Type B pancreatic cell (in vitro differentiated cells): ENCODE results near the gene MED27. TPM values are rescaled to one million over a fixed set of nuclear protein-coding genes. Genes with fewer than 3 reads are reported as not detected.

ENCODE experiments used
- DNase-seq: peaks from one replicate; pipeline ENCODE4 v3.0.0; 2021; ENCODE audit warnings: mixed read lengths; ENCODE audit not compliant: unreplicated experiment; ENCODE audit errors: extremely low spot score
- H3K27ac Mint-ChIP-seq: 2 replicates; pipeline ENCODE4 v1.8.0; 2021; ENCODE audit warnings: mild to moderate bottlenecking, mixed read lengths
- H3K27me3 Mint-ChIP-seq: 2 replicates; pipeline ENCODE4 v1.8.0; 2021; ENCODE audit warnings: mixed read lengths
- H3K36me3 Mint-ChIP-seq: 2 replicates; pipeline ENCODE4 v1.8.0; 2021; ENCODE audit warnings: mixed read lengths
- H3K4me1 Mint-ChIP-seq: one replicate; pipeline ENCODE4 v1.8.0; 2021; ENCODE audit warnings: mixed read lengths; ENCODE audit not compliant: unreplicated experiment
- H3K4me3 Mint-ChIP-seq: 2 replicates; pipeline ENCODE4 v1.8.0; 2021; ENCODE audit warnings: mild to moderate bottlenecking, mixed read lengths
- H3K9me3 Mint-ChIP-seq: 2 replicates; pipeline ENCODE4 v1.8.0; 2021; ENCODE audit warnings: mixed read lengths
- total RNA-seq: library from RNA; stranded (reverse); gene quantifications from 2 replicates; pipeline ENCODE4 v1.2.1, GENCODE V29; 2021; ENCODE audit warnings: low replicate concordance
- TF ChIP-seq, protein P1 (sequence below): fragments of 200-600 bp; sonication (generic); conservative IDR thresholded peaks from 2 replicates; pipeline ENCODE4 v1.5.0; 2021; ENCODE audit warnings: antibody characterized with exemption, mild to moderate bottlenecking

Gene MED27
- total RNA-seq, 1 donor from 2014 or later: 21.7 TPM

DNA sequence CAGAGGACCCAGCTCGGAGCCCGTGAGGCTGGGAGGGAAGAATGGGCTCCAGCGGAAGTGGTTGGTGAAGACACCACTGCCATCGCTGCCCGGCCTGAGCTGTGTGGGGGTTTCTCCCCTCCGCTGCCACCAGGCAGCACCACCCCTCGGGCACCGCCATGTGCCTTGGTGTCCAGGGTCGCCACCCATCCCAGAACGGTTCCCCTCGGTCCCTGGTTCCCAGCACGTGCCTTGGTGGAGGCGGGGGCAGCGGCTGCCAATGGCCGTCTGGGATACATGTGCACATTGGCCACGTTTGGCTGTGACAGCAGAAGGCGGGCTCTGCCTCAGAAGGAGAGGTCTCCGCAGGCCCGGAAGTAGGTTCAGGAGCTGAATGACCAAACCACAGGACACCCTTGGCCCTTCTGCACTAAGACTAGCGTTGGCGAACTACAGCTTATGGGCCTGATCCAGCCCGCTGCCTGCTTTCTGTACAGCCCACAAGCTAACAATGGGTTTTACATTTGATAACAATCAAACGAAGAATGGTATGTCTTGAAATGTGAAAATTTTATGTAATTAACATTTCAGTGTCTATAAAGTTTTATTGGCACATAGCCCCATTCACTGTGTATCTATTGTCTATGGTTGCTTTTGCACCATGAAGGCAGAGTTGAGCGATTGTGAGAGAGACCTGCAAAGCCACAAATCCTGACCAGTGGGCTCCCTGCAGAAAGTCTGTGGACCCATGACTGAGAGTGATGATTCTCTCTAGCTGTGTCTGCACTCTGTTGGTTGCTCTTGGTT, 248.1 kb downstream of the MED27 start:
- Mint-ChIP-seq H3K4me3 (no peak overlapping the region), H3K4me1 (peaks cover 4% of the 10 kb centered on the region), H3K27me3 (peaks cover 35% of the 10 kb centered on the region), H3K27ac (no peak overlapping the region), H3K9me3 (no peaks in the 10 kb centered on the region), H3K36me3 (no peaks in the 10 kb centered on the region)
- no peak for DNase-seq
- TF ChIP-seq, protein P1, sequence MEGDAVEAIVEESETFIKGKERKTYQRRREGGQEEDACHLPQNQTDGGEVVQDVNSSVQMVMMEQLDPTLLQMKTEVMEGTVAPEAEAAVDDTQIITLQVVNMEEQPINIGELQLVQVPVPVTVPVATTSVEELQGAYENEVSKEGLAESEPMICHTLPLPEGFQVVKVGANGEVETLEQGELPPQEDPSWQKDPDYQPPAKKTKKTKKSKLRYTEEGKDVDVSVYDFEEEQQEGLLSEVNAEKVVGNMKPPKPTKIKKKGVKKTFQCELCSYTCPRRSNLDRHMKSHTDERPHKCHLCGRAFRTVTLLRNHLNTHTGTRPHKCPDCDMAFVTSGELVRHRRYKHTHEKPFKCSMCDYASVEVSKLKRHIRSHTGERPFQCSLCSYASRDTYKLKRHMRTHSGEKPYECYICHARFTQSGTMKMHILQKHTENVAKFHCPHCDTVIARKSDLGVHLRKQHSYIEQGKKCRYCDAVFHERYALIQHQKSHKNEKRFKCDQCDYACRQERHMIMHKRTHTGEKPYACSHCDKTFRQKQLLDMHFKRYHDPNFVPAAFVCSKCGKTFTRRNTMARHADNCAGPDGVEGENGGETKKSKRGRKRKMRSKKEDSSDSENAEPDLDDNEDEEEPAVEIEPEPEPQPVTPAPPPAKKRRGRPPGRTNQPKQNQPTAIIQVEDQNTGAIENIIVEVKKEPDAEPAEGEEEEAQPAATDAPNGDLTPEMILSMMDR: no peak

DNA sequence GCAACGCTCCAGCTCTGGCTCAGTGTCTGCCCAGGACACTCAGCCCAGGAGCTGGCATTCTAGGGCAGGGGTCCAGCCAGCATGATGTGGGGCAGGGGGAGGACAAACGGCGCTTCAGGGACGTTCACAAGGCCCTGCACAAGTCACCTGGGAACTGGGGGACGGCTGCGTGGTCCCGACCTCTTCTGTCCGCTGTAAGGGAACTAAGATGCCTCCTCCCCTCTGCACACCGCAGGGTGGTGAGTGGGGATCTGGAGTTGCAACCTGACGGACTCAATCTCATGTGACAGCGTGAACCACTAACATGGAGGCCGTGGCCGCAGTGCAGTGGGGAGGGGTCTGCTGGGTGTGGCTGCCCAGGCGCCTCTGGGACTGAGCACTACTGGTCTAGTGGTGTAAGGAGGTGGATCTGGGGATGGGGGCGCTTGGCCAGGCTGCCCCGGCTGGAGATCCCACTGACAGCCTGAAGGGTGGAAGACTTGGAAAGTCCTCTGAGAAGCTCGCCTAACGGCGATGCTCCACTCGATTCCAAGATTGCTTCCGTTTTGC, 251.8 kb downstream of the MED27 start:
- no peaks in the 10 kb centered on the region for H3K9me3 Mint-ChIP-seq
- peaks cover 39% of the 10 kb centered on the region for H3K27me3 Mint-ChIP-seq
- peaks cover 4% of the 10 kb centered on the region for H3K4me1 Mint-ChIP-seq
- no peak overlapping the region for H3K27ac Mint-ChIP-seq
- TF ChIP-seq, protein P1: no peak
- no peaks in the 10 kb centered on the region for H3K36me3 Mint-ChIP-seq
- no peak for DNase-seq
- H3K4me3 Mint-ChIP-seq: no peak overlapping the region

DNA sequence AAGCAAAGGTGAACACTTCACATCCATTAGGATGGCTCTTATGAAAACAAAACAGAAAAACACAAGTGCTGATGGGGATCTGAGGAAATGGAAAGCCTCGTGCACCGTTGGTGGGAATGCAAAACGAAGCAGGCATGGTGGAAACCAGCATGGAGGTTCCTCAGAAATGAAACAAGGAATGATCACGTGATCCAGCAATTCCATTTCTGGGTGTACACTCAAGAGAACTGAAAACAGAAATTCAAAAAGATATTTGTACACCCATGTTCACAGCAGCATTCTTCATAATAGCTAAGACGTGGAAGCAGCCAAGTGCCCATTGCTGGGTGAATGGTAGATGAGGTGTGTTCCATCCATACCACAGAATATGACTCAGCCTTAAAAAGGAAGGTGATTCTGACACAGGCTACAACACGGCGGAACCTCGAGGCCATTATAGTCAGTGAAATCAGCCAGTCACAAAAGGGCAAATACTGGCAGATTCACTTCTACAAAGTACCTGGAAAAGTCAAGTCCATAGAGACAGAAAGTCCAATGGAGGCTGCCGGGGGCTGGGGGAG, 252.6 kb downstream of the MED27 start:
- peaks cover 34% of the 10 kb centered on the region for H3K27me3 Mint-ChIP-seq
- no peak for DNase-seq
- no peaks in the 10 kb centered on the region for H3K36me3 Mint-ChIP-seq
- H3K27ac Mint-ChIP-seq: no peak overlapping the region
- TF ChIP-seq, protein P1: no peak
- H3K4me1 Mint-ChIP-seq: peaks cover 4% of the 10 kb centered on the region
- H3K9me3 Mint-ChIP-seq: no peaks in the 10 kb centered on the region
- no peak overlapping the region for H3K4me3 Mint-ChIP-seq

DNA sequence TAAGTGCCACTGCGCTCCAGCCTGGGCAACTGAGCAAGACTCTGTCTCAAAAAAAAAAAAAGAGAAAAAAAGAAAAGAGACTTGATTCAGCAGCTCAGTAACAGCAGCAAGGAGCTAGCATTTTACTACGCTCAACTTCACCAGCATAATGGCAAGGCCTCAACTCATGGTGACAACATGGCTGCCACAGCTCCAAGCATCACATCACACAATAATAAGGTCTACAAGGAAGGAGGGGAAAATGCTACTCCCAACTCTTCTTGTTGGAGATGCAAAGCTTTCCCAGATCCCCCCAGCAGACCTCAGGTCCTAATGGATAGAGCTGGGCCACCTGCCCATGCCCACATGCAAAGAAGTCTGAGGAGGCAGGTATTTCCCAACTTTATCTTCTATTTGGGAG, 253.6 kb downstream of the MED27 start:
- Mint-ChIP-seq H3K4me3 (no peak overlapping the region), H3K9me3 (no peaks in the 10 kb centered on the region), H3K36me3 (no peaks in the 10 kb centered on the region), H3K27ac (no peak overlapping the region), H3K4me1 (peaks cover 4% of the 10 kb centered on the region), H3K27me3 (peaks cover 39% of the 10 kb centered on the region)
- TF ChIP-seq, protein P1: no peak
- no peak for DNase-seq

DNA sequence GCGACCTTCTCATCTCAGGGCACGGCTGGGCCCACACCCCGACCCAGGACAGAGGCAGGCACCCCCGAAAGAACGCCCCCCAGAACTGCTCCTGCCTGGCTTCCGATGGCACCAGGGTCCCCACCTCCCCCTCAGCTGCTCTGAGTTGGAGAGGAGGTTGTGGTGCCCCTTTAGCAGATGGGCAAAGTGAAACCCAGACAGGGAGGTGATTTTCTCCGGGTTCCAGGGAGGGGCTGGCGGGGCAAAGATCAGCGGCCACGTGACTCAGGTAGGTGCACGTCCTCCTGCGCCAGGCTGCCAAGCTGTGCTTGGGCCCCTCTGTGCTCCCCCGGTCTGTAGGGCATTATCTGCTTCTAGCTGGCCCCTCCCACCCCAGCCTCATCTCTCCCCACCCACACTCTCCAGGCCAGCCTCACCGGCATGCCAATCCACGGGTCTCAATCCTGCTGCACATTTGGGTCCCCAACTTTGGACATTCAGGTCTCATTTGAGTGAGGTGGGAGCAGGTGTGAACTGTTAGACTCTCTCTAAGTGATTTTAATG, 254.6 kb downstream of the MED27 start:
- no peak overlapping the region for H3K4me3 Mint-ChIP-seq
- H3K4me1 Mint-ChIP-seq: peaks cover 4% of the 10 kb centered on the region
- no peaks in the 10 kb centered on the region for H3K9me3 Mint-ChIP-seq
- TF ChIP-seq, protein P1: no peak
- H3K27me3 Mint-ChIP-seq: peaks cover 49% of the 10 kb centered on the region
- H3K36me3 Mint-ChIP-seq: no peaks in the 10 kb centered on the region
- no peak for DNase-seq
- no peak overlapping the region for H3K27ac Mint-ChIP-seq
